IPS-NIHi7 (cell line): Measurements from ENCODE around the gene PRR19.

Experiments
- DNase-seq: peaks from one replicate; pipeline ENCODE4 v3.0.0; 2012; ENCODE audit warnings: mixed read lengths; ENCODE audit errors: extremely low spot score

The PRR19 gene

GRCh38 chr19:42284066-42284501 is 17.8 kb upstream of the PRR19 start:
- DNase-seq, result peak; percentile 79

DNA sequence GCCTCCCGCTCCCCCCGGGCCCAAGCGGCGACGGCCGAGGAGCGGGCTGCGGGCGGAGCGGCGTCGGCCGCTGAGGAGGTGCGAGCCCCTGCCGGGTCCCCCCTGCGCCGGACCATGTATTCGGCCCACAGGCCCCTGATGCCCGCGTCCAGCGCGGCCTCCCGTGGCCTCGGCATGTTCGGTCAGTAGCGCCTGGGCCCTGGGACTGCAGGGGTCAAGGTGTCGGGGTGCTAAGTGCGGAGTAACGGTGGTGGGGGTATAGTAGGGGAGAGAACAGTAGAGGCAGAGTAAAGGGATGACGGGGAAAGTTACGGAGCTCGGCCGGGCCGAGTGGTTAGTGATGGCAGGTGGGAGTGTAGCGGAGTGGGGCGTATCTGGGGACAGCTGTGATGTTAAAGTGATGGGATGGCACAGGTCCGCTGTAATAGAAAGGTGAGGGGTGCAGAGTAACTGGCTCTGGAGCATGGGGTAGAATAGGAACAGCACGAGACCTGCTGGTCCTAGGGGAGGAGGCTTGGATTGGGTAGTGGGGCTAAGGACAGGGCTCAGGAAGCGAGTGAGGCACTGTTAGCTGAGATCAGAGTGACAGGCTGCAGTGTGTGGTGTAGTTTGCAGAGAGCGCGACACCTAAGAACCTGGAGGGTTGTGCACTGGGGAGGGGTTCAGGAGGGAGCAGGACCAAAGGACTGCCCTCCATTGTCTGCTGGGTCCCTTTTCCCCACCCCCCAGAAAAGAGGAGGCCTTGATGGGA is 17.2 kb upstream of the PRR19 start:
- DNase-seq, result no peak

- no peak for DNase-seq
These were observed 16.4 kb upstream of the PRR19 start for GRCh38 chr19:42285541-42285941.

DNA sequence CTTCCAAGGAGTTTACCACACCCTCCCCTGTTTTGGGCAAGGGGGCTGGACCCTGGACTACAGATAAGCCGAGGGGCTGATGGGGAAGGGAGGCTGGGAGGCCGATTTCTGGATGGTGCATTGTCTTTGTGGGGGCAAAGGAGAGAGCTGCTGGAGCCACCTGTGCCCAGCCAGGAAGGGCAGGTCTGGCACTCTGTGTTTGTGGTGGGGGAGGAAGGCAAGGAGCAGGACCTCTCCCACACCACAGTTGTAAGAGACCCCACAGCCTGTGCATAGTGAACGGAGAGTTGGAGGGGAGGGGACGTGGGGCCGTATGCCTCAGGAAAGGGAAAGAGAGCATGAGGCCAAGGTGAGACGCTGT is 16.0 kb upstream of the PRR19 start:
- DNase-seq, result no peak

DNA sequence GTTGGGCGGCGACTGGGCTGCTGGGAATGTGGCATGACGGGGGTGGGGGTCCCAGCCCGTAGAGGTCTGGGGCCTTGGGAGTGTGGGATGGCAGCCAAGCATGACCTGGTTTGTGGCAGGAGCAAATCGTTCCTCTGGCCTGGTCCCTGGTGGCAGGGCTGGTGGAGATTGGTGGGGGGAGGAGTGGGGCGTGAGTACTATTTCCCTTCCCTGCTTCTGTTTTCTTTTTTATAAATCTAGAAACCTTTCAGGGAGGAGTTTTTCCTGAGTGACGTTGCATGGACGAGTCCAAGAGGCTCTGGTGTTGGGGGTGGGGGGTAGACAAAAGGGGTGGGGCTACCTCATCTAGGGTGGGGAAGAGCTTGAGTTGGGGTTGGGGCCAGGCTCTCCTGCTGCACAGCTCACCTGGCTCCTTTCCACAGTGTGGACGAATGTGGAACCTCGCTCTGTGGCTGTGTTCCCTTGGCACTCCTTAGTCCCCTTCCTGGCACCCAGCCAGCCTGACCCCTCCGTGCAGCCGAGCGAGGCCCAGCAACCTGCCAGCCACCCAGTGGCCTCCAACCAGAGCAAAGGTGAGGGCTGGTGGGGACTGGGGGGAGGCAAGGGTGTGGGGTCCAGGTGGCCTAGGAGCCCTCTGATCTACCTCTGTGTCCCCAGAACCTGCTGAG is 15.4 kb upstream of the PRR19 start:
- DNase-seq, result no peak

- no peak for DNase-seq
These were observed 14.7 kb upstream of the PRR19 start for GRCh38 chr19:42287017-42287826.

DNA sequence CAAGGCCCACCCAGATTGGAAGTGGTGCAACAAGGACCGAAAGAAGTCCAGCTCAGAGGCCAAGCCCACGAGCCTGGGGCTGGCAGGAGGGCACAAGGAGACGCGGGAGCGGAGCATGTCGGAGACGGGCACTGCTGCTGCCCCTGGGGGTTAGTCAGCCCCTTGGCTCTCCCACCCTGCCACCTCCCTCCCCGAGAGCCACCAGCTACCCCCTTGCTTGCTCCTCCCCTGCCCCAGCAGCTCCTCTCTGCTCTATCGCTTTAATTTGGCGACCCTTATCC is 14.2 kb upstream of the PRR19 start:
- DNase-seq, result no peak

DNA sequence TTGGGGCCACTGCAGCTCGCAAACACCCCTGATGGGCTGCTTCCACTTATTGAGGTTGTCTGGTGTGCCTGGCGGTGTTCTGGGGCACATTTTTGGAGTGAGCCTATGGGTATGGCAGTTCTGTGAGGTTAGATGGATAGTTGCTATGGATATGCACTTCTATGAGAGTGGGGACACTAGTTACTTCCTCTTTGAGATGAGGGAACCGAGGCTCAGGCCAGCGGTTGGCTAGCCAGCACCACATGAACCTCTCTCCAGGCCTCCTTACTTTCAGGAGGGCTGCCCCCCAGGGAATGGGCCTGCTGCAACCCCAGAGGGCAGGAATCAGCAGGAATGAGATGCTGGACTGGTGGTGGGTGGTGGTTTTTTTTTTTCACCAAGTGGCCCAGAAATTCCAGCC is 13.5 kb upstream of the PRR19 start:
- DNase-seq, result no peak

GRCh38 chr19:42288881-42289555 is 12.9 kb upstream of the PRR19 start:
- DNase-seq, result no peak

- DNase-seq, result no peak
These were observed 12.3 kb upstream of the PRR19 start for GRCh38 chr19:42289556-42290041.

DNA sequence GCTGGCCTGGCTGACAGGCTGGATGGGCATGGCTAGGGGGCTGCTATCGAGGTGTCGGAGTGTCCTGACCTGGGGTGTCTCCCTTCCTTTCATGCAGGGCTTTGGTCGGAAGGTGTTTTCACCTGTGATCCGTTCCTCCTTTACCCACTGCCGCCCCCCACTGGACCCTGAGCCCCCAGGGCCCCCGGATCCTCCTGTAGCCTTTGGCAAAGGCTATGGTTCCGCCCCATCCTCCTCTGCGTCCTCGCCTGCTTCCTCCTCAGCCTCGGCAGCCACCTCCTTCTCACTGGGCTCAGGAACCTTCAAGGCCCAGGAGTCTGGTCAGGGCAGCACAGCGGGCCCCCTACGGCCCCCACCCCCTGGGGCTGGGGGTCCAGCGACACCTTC is 11.8 kb upstream of the PRR19 start:
- DNase-seq, result no peak

DNA sequence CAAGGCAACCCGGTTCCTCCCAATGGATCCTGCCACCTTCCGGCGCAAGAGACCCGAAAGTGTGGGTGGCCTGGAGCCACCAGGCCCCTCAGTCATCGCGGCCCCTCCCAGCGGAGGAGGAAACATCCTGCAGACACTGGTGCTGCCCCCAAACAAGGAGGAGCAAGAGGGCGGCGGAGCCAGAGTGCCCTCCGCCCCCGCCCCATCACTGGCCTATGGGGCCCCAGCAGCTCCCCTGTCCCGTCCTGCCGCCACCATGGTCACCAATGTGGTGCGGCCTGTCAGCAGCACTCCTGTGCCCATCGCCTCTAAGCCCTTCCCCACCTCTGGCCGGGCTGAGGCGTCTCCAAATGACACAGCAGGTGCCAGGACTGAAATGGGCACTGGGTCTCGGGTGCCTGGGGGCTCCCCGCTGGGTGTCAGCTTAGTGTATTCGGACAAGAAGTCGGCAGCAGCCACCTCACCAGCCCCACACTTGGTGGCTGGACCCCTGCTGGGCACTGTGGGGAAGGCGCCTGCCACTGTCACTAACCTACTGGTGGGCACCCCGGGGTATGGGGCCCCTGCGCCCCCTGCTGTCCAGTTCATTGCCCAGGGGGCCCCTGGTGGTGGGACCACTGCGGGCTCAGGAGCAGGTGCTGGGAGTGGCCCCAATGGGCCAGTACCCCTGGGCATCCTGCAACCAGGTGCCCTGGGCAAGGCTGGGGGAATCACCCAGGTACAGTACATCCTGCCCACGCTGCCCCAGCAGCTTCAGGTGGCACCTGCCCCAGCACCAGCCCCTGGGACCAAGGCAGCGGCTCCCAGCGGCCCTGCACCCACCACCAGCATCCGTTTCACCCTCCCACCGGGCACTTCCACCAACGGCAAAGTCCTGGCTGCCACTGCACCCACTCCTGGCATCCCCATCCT is 11.2 kb upstream of the PRR19 start:
- no peak for DNase-seq

DNA sequence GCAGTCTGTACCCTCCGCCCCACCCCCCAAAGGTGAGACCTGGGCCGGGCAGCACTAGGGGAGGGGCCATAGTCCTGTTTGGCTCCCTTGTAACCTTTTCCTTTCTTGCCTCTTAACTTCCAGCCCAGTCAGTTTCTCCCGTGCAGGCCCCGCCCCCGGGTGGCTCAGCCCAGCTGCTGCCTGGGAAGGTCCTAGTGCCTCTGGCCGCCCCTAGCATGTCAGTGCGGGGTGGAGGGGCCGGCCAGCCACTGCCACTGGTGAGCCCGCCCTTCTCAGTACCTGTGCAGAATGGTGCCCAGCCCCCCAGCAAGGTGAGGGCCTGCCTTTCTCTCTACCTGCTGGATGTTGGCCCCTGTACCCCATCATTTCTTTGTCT is 10.5 kb upstream of the PRR19 start:
- peak; percentile 44 for DNase-seq

DNA sequence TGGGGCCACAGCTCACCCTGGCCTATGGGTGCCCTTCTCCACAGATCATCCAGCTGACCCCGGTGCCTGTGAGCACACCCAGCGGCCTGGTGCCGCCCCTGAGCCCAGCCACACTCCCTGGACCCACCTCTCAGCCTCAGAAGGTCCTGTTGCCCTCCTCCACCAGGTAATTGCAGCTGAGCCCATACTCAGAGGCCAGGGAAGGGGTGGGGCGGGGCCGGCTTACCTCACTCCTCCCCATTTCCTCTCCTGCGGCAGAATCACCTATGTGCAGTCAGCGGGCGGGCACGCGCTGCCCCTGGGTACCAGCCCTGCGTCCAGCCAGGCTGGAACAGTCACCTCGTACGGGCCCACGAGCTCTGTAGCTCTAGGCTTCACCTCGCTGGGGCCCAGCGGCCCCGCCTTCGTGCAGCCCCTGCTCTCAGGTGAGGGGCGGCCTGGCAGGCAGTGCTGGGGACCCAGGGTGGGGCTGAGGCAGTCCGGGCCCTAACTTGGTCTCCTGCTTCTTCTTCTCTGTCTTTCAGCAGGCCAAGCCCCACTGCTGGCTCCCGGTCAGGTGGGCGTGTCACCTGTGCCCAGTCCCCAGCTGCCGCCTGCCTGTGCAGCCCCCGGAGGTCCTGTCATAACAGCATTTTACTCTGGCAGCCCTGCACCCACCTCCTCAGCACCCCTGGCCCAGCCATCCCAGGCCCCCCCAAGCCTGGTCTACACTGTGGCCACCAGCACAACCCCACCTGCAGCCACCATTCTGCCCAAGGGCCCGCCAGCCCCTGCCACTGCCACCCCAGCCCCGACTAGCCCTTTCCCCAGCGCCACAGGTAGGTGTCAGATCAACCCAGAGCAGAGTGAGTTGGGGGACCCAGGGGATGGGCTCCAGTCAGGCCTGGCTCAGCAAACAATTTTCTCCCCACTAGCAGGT is 9.6 kb upstream of the PRR19 start:
- DNase-seq, result no peak

- DNase-seq, result no peak
These were observed 9.0 kb upstream of the PRR19 start for GRCh38 chr19:42292963-42293362.

DNA sequence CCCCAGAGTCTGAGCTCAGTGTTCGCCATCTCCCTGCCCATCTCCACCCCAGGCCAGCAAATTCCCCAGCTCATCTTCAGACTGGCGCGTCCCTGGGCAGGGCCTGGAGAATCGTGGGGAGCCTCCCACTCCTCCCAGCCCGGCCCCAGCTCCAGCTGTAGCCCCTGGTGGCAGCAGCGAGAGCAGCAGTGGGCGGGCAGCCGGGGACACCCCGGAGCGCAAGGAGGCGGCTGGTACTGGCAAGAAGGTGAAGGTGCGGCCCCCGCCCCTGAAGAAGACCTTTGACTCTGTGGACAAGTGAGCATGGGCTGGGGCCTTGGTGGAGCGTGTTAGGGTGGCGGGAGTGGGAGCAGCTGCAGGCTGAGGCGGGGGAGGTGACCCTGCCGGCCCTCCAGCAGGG is 8.4 kb upstream of the PRR19 start:
- DNase-seq, result no peak

DNA sequence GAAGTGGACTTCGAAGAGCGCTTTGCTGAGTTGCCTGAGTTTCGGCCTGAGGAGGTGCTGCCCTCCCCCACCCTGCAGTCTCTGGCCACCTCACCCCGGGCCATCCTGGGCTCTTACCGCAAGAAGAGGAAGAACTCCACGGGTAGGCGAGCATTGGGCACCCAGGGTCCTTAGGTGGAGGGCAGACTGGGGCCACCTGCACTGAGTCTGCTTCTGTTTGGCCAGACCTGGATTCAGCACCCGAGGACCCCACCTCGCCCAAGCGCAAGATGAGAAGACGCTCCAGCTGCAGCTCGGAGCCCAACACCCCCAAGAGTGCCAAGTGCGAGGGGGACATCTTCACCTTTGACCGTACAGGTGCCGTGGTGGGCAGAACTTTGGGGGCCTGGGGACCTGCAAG is 8.0 kb upstream of the PRR19 start:
- no peak for DNase-seq

GRCh38 chr19:42294471-42295137 is 7.3 kb upstream of the PRR19 start:
- no peak for DNase-seq

- no peak for DNase-seq
These were observed 6.6 kb upstream of the PRR19 start for GRCh38 chr19:42295342-42295741.
